Measurements from ENCODE around the gene ADK.
"Not testable (repeated sequence)": the region's sequence is repeated elsewhere in the genome, so short reads cannot be mapped to it uniquely, and the experiment has no call there.

Gene ADK

DNA sequence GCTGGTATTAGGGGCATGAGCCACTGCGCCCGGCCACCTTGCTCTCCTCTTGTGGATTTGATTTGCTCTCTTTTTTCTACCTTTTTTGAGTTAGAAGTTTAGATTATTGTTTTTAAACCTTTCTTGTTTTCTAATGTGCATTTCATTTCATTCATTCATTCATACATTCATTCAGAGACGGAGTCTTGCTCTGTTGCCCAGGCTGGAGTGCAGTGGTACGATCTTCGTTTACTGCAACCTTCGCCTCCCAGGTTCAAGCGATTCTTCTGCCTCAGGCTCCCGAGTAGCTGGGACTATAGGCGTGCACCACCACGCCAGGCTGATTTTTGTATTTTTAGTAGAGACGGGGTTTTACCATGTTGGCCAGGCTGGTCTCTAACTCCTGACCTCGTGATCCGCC, 37.6 kb downstream of the ADK start:
- not testable (repeated sequence) for DNase-seq

DNA sequence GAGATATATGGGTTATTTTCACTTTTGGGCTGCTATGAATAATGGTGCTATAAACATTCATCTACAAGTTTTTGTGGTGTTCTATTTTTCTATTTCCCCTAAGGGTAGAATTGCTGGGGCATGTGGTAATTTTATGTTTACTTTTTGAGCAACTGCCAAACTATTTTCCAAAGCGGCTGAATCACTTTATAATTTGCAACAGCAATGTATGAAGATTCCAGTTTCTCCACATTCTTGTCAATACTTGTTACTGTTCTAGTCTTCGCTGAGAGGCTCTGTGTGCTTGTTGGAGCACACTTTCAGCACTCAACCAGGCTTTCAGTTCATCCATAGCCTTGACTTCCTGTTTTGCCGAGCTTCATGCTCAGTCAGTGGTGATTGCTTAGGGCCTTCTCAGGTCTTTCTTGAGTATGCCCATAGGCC, 39.0 kb downstream of the ADK start:
- DNase-seq, result peak; percentile 63

DNA sequence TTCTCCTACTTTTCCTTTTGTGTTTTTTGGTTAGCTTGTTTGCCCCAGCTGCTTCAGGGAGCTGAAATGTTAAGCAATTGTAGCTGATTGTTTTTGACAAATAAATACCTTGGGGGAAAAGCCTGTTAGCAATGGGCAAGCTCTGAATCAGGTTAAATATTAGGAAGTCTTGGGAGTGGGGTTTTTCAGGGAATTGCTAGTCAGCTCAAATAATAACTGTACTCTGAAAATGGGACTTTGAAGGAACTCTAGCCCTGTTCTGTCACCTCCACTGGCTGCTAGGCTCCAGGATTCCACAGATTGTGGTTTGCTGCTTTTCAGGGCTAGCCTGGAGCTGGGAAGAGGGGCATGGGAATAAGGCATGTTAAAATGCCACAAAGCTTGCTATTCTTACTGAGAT, 39.5 kb downstream of the ADK start:
- no peak for DNase-seq

DNA sequence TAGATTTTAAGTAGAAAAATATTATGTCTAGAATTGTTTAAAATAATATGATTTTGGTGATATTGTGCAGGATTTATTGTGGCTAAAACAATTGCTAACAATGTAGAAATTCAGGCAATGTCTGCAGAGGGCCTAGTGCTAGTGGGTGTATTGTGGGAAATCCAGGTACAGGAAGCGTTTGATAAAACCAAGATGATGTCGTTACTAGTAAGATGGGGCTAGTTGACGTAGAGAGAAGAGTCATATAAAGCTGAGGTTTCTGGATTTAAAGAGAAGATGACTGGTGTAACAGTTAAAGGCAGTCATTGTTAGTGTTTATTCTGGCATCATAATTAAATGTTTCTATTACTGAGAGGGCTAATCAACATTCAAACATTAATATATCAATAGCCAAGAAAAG, 43.5 kb downstream of the ADK start:
- DNase-seq, result no peak

DNA sequence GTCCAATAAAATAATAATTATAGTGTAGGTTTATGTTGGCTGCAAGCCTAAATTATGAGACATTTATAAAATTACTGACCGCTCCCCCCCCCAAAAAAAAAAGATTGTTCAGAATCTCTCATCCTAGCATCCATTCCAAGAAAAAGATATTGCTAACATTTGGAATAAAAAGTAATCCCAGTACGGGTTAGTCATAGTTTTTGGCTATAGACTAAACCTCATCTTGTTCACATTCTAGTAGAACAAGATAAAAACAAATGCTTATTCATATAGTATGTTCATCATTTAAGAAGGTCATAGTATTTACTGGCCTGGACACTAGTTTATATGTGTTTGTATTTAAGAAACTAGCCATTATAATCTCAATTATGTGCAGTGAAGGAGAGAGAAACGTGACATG, 44.0 kb downstream of the ADK start:
- no peak for DNase-seq

DNA sequence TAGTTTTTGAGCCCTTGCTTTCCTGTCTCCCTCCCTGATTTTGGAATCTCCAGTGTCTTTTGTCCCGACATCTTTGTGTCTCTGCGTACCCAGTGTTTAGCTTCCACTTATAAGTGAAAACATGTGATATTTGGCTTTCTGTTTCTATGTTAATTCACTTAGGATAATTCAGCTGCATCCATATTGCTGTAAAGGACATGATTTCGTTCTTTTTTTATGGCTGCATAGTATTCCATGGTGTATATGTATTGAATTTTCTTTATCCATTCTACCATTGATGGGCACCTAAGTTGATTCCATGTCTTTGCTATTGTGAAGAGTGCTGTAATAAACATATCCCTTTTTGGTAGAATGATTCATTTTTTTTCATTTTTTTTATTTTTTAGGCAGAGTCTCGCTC, 48.3 kb downstream of the ADK start:
- DNase-seq, result no peak

DNA sequence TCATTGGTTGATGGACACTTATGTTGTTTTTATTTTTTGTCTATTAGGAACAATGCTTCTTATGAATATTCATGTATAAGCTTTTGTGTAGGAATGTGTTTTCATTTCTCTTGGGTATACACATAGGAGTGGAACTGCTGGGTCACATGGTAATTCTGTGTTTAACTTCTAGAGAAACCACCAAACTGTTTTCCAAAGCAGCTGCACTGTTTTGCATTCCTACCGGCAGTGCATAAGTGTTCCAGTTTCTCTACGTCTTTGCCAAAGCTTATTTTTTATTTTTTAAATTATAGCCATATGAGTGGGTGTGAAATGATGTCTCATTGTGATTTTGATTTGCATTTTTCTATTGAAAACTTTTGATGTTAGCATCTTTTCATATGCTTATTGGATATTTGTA, 51.3 kb downstream of the ADK start:
- DNase-seq, result no peak

DNA sequence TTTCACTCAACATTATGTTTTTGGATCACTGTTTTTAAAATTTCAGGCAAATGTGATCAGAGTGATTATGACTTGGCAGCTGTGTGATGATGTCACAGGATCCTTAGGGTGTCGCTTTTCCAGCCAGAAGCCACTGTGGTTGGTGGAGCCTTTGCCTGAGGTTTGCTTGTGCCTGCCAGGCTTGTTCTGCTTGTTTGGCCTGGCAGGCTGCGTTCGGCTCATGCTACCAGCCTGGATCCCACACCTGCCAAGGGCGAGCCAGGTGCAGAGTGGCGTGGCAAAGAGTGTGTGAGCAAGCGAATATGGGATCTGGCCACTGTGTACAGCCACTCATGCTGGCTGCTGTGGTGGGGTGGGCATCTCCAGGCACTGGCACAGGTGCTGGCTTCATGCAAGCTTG, 55.7 kb downstream of the ADK start:
- DNase-seq, result peak; percentile 65

DNA sequence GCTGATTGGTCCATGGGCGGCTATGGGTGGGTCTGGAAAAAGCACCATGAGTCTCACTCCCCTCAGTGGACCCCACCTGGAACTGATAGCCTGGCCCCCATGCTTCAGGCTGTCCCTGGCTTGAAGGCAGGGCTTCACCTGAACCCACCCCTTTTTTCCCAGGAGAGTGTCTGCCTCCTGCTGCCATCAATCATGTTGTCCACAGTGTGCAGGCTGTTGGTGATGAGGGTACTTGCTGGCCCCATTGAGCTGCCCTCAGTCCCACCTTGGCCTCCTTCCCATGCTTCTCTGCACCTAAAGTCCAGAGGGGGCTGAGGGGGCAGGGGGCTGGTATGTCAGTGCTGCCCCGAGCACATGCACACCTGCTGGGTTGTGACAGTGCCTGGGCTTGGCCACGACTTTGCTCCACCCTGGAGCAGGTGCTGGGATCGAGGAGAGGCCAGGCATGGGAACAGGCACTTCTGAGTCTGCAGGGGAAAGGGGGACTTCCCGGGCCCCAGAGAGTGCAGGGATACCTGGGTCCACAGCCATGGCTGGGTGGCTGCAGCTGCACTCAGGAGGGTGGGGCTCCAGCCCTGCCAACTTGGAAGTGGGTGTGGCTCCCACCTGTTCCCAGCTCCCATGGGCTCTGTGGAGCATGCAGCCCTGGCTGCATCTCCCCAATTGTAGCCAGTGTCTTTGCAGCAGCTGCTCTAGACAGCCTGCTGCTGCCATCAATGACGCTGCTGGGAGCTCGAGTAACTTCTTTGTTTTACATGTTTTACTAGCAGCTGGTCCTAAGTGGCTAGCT, 56.9 kb downstream of the ADK start:
- peak; percentile 11 for DNase-seq

DNA sequence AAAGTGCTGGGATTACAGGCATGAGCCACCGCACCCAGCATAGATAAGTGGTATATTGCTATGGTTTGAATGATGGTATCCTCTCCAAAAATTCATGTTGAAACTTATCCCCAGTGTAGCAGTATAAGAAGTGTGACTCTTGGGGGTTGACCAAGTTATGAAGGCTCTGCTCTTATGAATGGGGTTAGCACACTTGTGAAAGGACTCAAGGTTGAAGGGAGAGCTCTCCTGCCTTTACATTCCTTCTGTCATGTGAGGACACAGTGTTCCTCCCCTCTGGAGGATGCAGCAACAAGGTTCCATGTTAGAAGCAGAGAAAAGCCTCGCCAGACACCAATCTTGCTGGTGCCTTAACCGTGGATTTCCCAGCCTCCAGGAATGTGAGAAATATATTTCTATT, 58.0 kb downstream of the ADK start:
- no peak for DNase-seq

DNA sequence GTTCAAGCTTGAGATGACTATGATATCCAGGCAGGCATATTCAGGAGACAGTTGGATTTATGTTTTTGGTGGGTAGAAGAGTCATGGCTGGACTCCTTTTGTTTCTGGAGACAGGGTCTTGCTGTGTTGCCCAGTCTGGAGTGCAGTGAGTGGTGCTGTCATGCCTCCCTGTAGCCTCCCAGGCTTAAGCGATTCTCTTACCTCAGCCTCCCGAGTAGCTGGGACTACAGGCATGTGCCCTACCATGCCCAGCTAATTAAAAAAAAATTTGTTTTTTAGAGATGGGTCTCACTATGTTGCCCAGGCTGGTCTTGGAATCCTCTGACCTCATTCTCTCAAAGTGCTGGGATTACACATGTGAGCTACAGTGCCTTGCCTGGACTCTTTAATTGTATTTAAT, 62.0 kb downstream of the ADK start:
- no peak for DNase-seq

DNA sequence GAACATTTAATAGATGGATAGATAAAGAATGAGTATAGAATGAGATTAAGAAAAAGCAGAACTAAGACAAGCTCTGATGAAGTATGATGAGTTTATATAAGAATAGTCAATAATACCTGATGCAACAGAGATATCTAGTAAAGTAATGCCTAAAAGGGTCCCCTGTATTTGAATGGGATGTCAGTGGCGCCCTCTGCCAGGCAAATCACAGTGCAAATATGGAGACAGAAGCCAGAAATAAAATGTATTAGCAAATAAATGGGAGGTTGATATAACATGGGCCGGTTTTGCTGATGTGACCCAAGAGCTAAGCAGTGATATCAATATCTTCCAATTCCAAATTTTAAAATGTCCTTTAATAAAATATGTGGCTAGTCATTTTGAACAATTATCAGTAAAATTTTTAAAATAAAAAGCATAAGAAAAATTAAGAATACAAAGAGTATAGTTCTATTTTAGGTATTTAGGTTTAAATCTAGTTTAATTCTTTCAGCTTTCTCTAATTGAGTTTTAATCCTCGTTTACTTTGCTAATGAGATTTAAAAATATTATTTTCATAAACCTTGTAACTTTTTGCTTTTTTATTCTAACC, 62.6 kb downstream of the ADK start:
- peak; percentile 4 for DNase-seq

DNA sequence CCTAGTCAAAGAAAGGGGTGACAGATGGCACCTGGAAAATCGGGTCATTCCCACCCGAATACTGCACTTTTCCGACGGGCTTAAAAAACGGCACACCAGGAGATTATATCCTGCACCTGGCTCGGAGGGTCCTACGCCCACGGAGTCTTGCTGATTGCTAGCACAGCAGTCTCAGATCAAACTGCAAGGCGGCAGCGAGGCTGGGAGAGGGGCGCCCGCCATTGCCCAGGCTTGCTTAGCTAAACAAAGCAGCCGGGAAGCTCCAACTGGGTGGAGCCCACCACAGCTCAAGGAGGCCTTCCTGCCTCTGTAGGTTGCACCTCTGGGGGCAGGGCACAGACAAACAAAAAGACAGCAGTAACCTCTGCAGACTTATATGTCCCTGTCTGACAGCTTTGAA, 66.1 kb downstream of the ADK start:
- DNase-seq, result not testable (repeated sequence)

DNA sequence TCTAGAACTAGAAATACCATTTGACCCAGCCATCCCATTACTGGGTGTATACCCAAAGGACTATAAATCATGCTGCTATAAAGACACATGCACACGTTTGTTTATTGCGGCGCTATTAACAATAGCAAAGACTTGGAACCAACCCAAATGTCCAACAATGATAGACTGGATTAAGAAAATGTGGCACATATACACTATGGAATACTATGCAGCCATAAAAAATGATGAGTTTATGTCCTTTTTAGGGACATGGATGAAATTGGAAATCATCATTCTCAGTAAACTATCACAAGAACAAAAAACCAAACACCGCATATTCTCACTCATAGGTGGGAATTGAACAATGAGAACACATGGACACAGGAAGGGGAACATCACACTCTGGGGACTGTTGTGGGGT, 71.4 kb downstream of the ADK start:
- not testable (repeated sequence) for DNase-seq

DNA sequence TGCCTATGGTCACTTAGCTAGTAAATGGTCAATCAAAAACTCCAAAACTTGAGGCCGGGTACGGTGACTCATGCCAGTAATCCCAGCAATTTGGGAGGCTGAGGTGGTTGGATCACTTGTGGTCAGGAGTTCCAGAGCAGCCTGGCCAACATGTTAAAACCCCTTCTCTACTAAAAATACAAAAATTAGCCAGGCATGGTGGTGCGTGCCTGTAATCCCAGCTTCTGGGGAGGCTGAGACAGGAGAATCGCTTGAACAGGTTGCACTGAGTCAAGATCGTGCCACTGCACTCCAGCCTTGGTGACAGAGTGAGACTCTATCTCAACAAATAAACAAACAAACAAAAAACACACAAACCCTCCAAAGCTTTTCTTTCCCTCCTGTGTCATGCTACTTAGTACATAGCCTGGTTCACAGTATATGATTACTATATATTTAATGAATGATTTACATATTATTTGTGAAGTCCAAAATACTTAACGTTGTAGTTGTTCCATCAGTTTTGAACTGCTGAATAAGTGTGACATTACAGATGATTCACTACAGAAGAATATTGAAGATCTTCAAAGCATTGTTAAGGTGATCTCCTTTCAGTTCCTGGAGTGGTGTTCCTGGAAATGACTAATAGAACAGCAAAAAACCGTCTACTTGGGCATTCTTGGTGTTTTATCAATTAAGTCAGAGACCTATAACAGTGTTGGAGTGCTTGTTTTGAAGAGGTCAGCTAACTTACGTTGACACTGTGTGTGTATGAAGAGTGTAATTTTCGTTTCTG, 72.9 kb downstream of the ADK start:
- DNase-seq, result no peak

DNA sequence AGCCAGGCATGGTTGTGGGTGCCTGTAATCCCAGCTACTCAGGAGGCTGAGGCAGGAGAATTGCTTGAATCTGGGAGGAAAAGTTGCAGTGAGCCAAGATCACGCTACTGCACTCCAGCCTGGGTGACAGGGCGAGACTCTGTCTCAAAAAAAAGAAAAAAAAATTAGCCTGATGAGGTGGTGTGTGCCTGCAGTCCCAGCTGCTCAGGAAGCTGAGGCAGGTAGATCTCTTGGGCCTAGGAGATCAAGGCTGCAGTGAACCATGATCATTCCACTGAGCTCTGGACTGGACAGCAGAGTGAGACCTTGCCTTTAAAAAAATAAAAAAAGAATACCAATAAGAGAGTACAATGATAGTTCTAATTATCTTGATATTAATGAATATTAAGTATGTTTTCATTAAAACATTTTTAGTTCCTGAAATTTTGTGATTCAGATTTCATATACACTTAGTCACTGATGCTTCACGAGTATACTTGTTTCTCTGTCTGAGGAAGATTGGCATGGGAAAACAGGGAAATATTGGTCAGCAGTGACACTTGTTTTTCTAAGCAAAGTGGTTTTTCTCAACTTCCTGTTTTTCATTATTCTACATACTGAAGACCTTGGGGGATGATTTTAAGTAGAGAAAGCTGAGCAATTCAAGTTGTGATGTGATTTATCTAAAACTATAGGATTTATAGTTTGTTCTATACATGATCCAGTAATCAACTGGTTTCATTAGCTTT, 76.8 kb downstream of the ADK start:
- DNase-seq, result no peak

DNA sequence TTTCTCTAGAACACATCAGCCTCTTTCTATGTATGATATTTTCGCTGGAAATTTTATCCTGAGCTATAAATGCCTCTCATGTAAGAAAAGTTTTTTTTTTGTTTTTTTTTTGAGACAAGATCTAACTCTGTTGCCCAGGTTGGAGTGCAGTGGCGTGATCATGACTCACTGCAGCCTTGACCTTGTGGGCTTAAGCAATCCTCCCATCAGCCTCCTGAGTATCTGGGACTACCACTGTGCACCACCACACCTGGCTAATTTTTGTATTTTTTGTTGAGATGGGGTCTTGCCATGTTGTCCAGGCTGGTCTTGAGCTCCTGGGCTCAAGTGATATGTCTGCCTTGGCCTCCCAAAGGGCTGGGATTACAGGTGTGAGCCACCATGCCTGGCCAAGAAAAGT, 80.4 kb downstream of the ADK start:
- no peak for DNase-seq

DNA sequence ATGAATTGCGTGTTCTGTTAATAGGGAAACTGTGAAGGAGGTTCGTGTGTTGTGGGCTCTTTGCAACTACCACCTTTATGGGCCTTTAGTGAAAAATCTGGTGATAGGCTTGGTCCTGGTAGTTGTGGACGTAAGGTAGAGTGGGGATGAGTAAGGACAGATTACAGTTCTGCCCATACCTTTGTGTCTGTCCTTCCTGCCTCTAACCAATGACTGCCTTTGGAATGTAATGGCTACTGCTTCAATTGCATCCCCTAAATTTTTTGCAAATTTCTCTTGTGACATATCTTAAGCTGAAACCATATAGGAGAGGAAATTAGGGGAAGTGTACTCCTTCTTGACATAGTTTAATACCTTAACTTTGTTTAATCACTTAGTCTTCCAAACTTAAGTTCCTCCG, 82.3 kb downstream of the ADK start:
- no peak for DNase-seq

DNA sequence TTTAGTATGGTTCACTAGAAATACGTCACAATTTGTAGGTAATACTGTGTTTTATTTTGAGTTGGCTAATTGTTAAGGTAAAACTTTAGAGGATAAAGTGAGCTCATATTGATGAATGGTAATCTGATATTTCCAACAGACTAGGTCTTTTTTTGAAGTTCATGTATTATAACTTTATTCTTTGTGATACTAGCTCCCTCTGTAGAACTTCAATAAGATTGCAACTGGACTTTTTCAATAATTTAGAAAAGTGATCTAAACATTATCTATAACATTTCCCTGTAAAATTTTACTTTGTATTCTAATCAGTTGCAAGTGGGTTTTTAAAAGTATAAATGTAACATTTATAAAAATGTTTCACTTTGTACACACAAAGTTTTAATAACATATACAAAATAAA, 83.5 kb downstream of the ADK start:
- DNase-seq, result no peak

DNA sequence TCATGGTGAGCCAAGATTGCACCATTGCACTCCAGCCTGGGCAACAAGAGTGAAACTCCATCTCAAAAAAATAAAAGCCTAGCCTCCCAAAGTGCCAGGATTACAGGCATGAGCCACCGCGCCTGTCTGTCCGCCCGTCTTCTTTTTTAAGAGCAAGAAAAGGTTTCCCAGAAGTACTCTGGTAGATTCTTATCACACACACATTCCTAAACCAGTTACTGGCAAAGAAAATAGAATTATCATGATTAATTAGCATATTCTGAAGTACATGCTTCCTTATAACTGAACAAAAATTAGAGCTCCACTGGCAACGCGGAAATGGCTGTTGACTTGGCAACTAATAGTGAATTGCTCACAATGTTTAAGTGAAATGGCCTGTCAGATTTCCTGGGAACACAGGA, 87.0 kb downstream of the ADK start:
- DNase-seq, result no peak

DNA sequence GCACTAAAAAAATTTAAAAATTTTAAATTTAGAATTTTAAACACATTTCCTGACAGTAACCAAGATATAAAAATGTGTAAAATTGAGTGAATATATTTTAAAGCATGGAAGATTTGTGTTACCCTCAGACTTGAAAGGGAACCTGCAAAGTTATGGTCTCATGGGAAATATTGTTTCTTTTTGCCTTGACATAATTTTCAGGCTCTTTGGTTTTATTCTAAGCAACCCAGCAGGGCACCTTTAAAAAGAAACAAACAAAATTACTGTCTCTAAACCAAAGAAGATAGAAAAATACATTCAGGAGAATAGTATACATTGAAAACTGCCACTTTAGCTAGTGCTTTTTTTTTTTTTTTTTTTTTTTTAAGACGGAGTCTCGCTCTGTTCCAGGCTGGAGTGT, 87.5 kb downstream of the ADK start:
- DNase-seq, result no peak

DNA sequence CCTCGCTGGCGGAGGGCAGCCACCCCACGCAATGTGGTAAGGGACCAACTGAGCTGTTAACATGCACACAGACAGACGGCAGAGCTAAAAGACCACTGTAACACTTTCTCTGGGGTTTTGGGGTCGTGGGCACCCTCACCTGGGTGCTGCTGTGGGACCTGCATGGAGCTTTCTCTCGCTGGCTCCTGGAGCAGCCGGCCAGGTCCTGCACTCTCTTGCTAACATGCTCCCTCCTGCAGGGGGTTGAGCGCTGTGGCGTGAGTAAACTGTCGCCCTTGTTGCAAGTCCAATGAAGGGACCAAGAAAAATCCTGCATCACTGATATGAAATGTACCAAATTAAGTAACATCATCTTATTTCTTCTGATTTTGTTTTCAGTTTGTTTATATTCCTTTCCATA, 92.0 kb downstream of the ADK start:
- no peak for DNase-seq

DNA sequence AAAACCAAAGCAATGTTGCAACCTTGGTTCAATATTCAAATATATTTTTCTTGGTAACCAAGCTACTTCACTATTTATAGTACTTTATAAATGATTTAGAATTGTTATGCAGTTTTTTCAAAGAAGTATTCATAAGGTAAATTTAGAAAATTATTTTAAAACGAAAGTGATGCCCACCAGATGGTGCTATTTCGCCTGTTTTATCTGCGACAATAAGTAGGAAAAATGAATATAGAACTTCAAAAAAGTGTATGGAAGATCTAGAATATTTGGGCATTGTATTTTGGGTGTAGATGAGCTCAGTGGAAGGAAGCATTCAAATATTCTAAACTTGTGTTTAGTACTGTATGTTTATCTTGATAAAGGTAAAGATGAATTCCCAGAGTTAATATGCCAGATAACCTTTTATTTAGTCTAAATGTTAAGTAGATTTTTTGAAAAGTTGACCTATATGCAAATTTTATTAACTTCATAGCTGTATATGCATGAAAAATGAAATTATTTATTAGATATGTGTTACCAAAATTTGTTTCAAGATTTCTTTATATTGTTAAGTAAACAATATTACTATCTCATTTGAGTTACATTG, 93.2 kb downstream of the ADK start:
- peak; percentile 36 for DNase-seq

Data from DMS79 treated with DMSO at 0.1 percent for 48 hours (cell line).